OCI-LY3 (cell line): ENCODE measurements around the gene CLCN3.

ENCODE experiments used
- EZH2phosphoT487 ChIP-seq: fragments of 200-600 bp; shearing (Covaris generic); IDR thresholded peaks from 2 replicates; pipeline ENCODE4 v1.6.1; 2018; ENCODE audit warnings: antibody characterized with exemption, mixed run types, low read depth
- TF ChIP-seq, protein P1 (sequence below): fragments of 200-600, 300-600 bp; sonication (generic); IDR thresholded peaks from 2 replicates; pipeline ENCODE4 v1.5.1; 2014; ENCODE audit warnings: antibody characterized with exemption, low read length, low read depth

- TF ChIP-seq, protein P1, sequence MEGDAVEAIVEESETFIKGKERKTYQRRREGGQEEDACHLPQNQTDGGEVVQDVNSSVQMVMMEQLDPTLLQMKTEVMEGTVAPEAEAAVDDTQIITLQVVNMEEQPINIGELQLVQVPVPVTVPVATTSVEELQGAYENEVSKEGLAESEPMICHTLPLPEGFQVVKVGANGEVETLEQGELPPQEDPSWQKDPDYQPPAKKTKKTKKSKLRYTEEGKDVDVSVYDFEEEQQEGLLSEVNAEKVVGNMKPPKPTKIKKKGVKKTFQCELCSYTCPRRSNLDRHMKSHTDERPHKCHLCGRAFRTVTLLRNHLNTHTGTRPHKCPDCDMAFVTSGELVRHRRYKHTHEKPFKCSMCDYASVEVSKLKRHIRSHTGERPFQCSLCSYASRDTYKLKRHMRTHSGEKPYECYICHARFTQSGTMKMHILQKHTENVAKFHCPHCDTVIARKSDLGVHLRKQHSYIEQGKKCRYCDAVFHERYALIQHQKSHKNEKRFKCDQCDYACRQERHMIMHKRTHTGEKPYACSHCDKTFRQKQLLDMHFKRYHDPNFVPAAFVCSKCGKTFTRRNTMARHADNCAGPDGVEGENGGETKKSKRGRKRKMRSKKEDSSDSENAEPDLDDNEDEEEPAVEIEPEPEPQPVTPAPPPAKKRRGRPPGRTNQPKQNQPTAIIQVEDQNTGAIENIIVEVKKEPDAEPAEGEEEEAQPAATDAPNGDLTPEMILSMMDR = no peak
- TF ChIP-seq EZH2phosphoT487 = no peak
Measured at GRCh38 chr4:169604903-169605331, 15.5 kb upstream of the CLCN3 start.
